CD14-positive monocyte (primary cell): Measurements from ENCODE around the gene ASS1. TPM values are rescaled to one million over a fixed set of nuclear protein-coding genes. Genes with fewer than 3 reads are reported as not detected.
A peak's percentile ranks its signal among the peaks of the same experiment; 100 is the strongest.

Source experiments
- DNase-seq, 3 donors: peaks; one replicate each; pipeline ENCODE4 v3.0.0-alpha.2; 2011 to 2022
- H2AFZ ChIP-seq: 2 replicates; pipeline ENCODE4 v1.6.0; 2012; ENCODE audit warnings: mild to moderate bottlenecking, low read depth, low read length, inconsistent platforms; ENCODE audit not compliant: insufficient read depth, poor library complexity, severe bottlenecking
- H3K27ac ChIP-seq, 2 donors: 1 replicate in 1 of 2; 2 replicates in 1 of 2; pipeline ENCODE4 v1.5.1; 2012 to 2013; ENCODE audit warnings: low read length in 2 of 2, control low read depth in 1 of 2, inconsistent platforms in 1 of 2, low read depth in 1 of 2, mild to moderate bottlenecking in 1 of 2
- H3K27me3 ChIP-seq, 2 donors: one replicate each; pipeline versions ENCODE4 v1.6.0 to v1.6.1; 2011 to 2013; ENCODE audit warnings: low read length in 2 of 2; ENCODE audit not compliant: control insufficient read depth in 2 of 2, insufficient read depth in 2 of 2
- H3K36me3 ChIP-seq, 2 donors: replicated peaks in 1 of 2; 1 replicate in 1 of 2; 2 replicates in 1 of 2; pipeline versions ENCODE4 v1.5.1 to v1.6.1; 2012 to 2013; ENCODE audit warnings: low read length in 2 of 2, control low read depth in 1 of 2, inconsistent platforms in 1 of 2, mild to moderate bottlenecking in 1 of 2; ENCODE audit not compliant: insufficient read depth in 2 of 2, control insufficient read depth in 1 of 2
- H3K4me1 ChIP-seq, 2 donors: 1 replicate in 1 of 2; 2 replicates in 1 of 2; pipeline versions ENCODE4 v1.5.1 to v1.6.1; 2012 to 2013; ENCODE audit warnings: low read length in 2 of 2, control low read depth in 1 of 2, inconsistent platforms in 1 of 2, mild to moderate bottlenecking in 1 of 2, moderate library complexity in 1 of 2; ENCODE audit not compliant: insufficient read depth in 2 of 2, control insufficient read depth in 1 of 2
- H3K4me2 ChIP-seq: replicated peaks from 2 replicates; pipeline ENCODE3; 2012; ENCODE audit warnings: low read length, moderate library complexity, mild to moderate bottlenecking; ENCODE audit not compliant: poor library complexity, severe bottlenecking; ENCODE audit errors: extremely low read depth
- H3K4me3 ChIP-seq, 3 experiments: fragments of 200-600 bp in 1 of 3; sonication (generic) in 1 of 3; replicated peaks in 1 of 3; 1 replicate in 2 of 3; 2 replicates in 1 of 3; pipeline ENCODE4 v1.5.1; 2011 to 2013; ENCODE audit warnings: low read length in 3 of 3, mild to moderate bottlenecking in 3 of 3, control low read depth in 2 of 3, low read depth in 2 of 3, inconsistent platforms in 1 of 3, moderate library complexity in 1 of 3
- H3K79me2 ChIP-seq: 2 replicates; pipeline ENCODE4 v1.6.0; 2012; ENCODE audit warnings: mild to moderate bottlenecking, control low read depth, inconsistent platforms, low read length, moderate library complexity; ENCODE audit not compliant: insufficient read depth
- H3K9ac ChIP-seq: 2 replicates; pipeline ENCODE4 v1.6.0; 2017; ENCODE audit warnings: low read length, mild to moderate bottlenecking; ENCODE audit not compliant: insufficient read depth, poor library complexity, severe bottlenecking
- H3K9me3 ChIP-seq, 2 donors: replicated peaks in 1 of 2; 1 replicate in 1 of 2; 2 replicates in 1 of 2; pipeline versions ENCODE4 v1.5.1 to v1.6.1; 2012 to 2013; ENCODE audit warnings: low read length in 2 of 2, control low read depth in 1 of 2; ENCODE audit not compliant: control insufficient read depth in 1 of 2, insufficient read depth in 1 of 2
- H4K20me1 ChIP-seq: 2 replicates; pipeline ENCODE4 v1.6.0; 2012; ENCODE audit warnings: mild to moderate bottlenecking, low read length, control low read depth, moderate library complexity; ENCODE audit not compliant: insufficient read depth
- H3K27ac Mint-ChIP-seq, 7 donors: one replicate each; pipeline ENCODE4 v1.8.0; 2020; ENCODE audit warnings: mild to moderate bottlenecking in 7 of 7, mixed read lengths in 7 of 7, moderate library complexity in 6 of 7, inconsistent platforms in 2 of 7
- H3K27me3 Mint-ChIP-seq, 3 donors: one replicate each; pipeline ENCODE4 v1.8.0; 2021 to 2022; ENCODE audit warnings: low read depth in 3 of 3, mild to moderate bottlenecking in 3 of 3, mixed read lengths in 3 of 3, moderate library complexity in 3 of 3, inconsistent platforms in 1 of 3
- H3K36me3 Mint-ChIP-seq, 2 donors: one replicate each; pipeline ENCODE4 v1.8.0; 2020; ENCODE audit warnings: mixed read lengths in 2 of 2, inconsistent platforms in 1 of 2, mild to moderate bottlenecking in 1 of 2
- H3K4me1 Mint-ChIP-seq: one replicate; pipeline ENCODE4 v1.8.0; 2020; ENCODE audit warnings: mild to moderate bottlenecking, mixed read lengths
- H3K4me3 Mint-ChIP-seq, 2 donors: one replicate each; pipeline ENCODE4 v1.8.0; 2020; ENCODE audit warnings: mild to moderate bottlenecking in 2 of 2, mixed read lengths in 2 of 2, moderate library complexity in 1 of 2
- H3K9me3 Mint-ChIP-seq, 7 donors: one replicate each; pipeline ENCODE4 v1.8.0; 2020 to 2022; ENCODE audit warnings: mixed read lengths in 7 of 7, mild to moderate bottlenecking in 6 of 7, moderate library complexity in 6 of 7, inconsistent platforms in 2 of 7
- CTCF ChIP-seq: fragments of 200-600 bp; IDR thresholded peaks from one replicate; pipeline ENCODE4 v1.8.0; 2022; ENCODE audit warnings: antibody characterized with exemption, mild to moderate bottlenecking
- WGBS: methylation state at CpG from one replicate; pipeline ENCODE4 v1.1.5; 2013; ENCODE audit warnings: missing lambda C conversion rate; ENCODE audit not compliant: insufficient coverage; 5-methylcytosine and 5-hydroxymethylcytosine counted together
- intact Hi-C, 2 donors: fragments of 100-400 bp; cut with micrococcal nuclease; formaldehyde crosslinking; loops; one replicate each; pipeline versions ENCODE4 v1.15.0 to v1.15.1; 2023
- polyA plus RNA-seq, 3 donors: library from polyadenylated mRNA; depleted of rRNA in 1 of 3; unstranded in 2 of 3; stranded (reverse) in 1 of 3; fragments of 300-500 nt in 2 of 3; fragments of >200 nt in 1 of 3; fragmentation: Illumina TruSeq in 2 of 3; gene quantifications; 1 replicate in 2 of 3; 2 replicates in 1 of 3; pipeline ENCODE4 v1.2.3, GENCODE V29; 2012 to 2021

The ASS1 gene
- polyA plus RNA-seq, 3 donors, result not detected

- 72% methylated on average over 9 of the region's 17 CpGs for WGBS
- H3K27ac Mint-ChIP-seq, result peak overlapping the region in 1 of 7 donors; percentile 25
- Histone ChIP-seq H3K27ac (no peak overlapping the region), H3K9me3 (peaks cover 11 to 30% of the 10 kb centered on the region in 2 donors), H3K79me2 (no peaks in the 10 kb centered on the region), H3K9ac (no peak overlapping the region), H3K4me1 (peaks cover 0 to 7% of the 10 kb centered on the region in 2 donors), H3K4me3 (no peak overlapping the region), H3K36me3 (no peaks in the 10 kb centered on the region), H3K4me2 (no peak overlapping the region), H3K27me3 (peaks cover 6 to 29% of the 10 kb centered on the region in 2 donors), H2AFZ (no peak overlapping the region), H4K20me1 (no peaks in the 10 kb centered on the region)
- no peak for TF ChIP-seq CTCF
- H3K4me1 Mint-ChIP-seq, result peaks cover 3% of the 10 kb centered on the region
- no peak for DNase-seq
- peaks cover 13 to 35% (median 20%) of the 10 kb centered on the region in 7 donors for H3K9me3 Mint-ChIP-seq
- intact Hi-C loops, result no loop called here
- peaks cover 30 to 53% (median 40%) of the 10 kb centered on the region in 3 donors for H3K27me3 Mint-ChIP-seq
- peak overlapping the region in 1 of 2 donors; percentile 67 for H3K4me3 Mint-ChIP-seq
- H3K36me3 Mint-ChIP-seq, result no peaks in the 10 kb centered on the region
Observed at GRCh38 chr9:130431536-130432303, 13.0 kb upstream of the ASS1 start.

- Histone ChIP-seq H3K36me3 (no peaks in the 10 kb centered on the region), H4K20me1 (no peaks in the 10 kb centered on the region), H3K4me3 (no peak overlapping the region), H3K27me3 (peaks cover 6 to 29% of the 10 kb centered on the region in 2 donors), H2AFZ (no peak overlapping the region), H3K9me3 (peaks cover 11 to 30% of the 10 kb centered on the region in 2 donors), H3K9ac (no peak overlapping the region), H3K4me2 (no peak overlapping the region), H3K79me2 (no peaks in the 10 kb centered on the region), H3K27ac (no peak overlapping the region), H3K4me1 (peaks cover 0 to 7% of the 10 kb centered on the region in 2 donors)
- Mint-ChIP-seq H3K4me3 (peak overlapping the region in 1 of 2 donors; percentile 67), H3K36me3 (no peaks in the 10 kb centered on the region), H3K27ac (no peak overlapping the region), H3K4me1 (peaks cover 3% of the 10 kb centered on the region), H3K27me3 (peaks cover 33 to 52% (median 40%) of the 10 kb centered on the region in 3 donors), H3K9me3 (peaks cover 13 to 35% (median 20%) of the 10 kb centered on the region in 7 donors)
- no peak for TF ChIP-seq CTCF
- WGBS, result 33% methylated on average over 10 of the region's 11 CpGs
- intact Hi-C loops, result no loop called here
- DNase-seq, result no peak
Observed at GRCh38 chr9:130432362-130432761, 12.4 kb upstream of the ASS1 start.
